Activated T-cell treated with anti-CD3 and anti-CD28 coated beads for 1 hour (primary cell): ENCODE results near the gene DCAF6.

ENCODE experiments used
- DNase-seq: peaks from one replicate; pipeline ENCODE4 v3.0.0-alpha.2; 2020; ENCODE audit warnings: low read depth

Gene DCAF6

GRCh38 chr1:168084396-168085231 is 148.1 kb downstream of the DCAF6 start:
- DNase-seq = peak; percentile 48

- DNase-seq = no peak
These were observed 149.0 kb downstream of the DCAF6 start for GRCh38 chr1:168085401-168085872.

GRCh38 chr1:168086438-168086837 is 150.0 kb downstream of the DCAF6 start:
- DNase-seq = no peak

GRCh38 chr1:168087696-168088095 is 151.2 kb downstream of the DCAF6 start:
- no peak for DNase-seq

- DNase-seq = no peak
These were observed 152.2 kb downstream of the DCAF6 start for GRCh38 chr1:168088511-168089325.

GRCh38 chr1:168089326-168089978 is 153.0 kb downstream of the DCAF6 start:
- DNase-seq = no peak

GRCh38 chr1:168089979-168090337 is 153.5 kb downstream of the DCAF6 start:
- DNase-seq = no peak

- no peak for DNase-seq
These were observed 153.9 kb downstream of the DCAF6 start for GRCh38 chr1:168090395-168090794.

- DNase-seq = no peak
These were observed 154.6 kb downstream of the DCAF6 start for GRCh38 chr1:168091063-168091462.

- DNase-seq = no peak
These were observed 155.5 kb downstream of the DCAF6 start for GRCh38 chr1:168091720-168092550.

GRCh38 chr1:168092566-168093355 is 156.3 kb downstream of the DCAF6 start:
- no peak for DNase-seq

GRCh38 chr1:168093616-168094015 is 157.1 kb downstream of the DCAF6 start:
- DNase-seq = no peak

- no peak for DNase-seq
These were observed 159.0 kb downstream of the DCAF6 start for GRCh38 chr1:168095476-168095875.

GRCh38 chr1:168096296-168097165 is 160.0 kb downstream of the DCAF6 start:
- DNase-seq = no peak

GRCh38 chr1:168097921-168098528 is 161.5 kb downstream of the DCAF6 start:
- DNase-seq = no peak

- DNase-seq = no peak
These were observed 162.2 kb downstream of the DCAF6 start for GRCh38 chr1:168098534-168099320.

GRCh38 chr1:168099337-168099801 is 162.9 kb downstream of the DCAF6 start:
- no peak for DNase-seq

- DNase-seq = no peak
These were observed 164.0 kb downstream of the DCAF6 start for GRCh38 chr1:168100315-168101002.
